Lower leg skin (tissue), 3 donors: ENCODE data around the gene KAT6B.

ENCODE experiments used
- CTCF ChIP-seq, 3 donors: fragments of 450-650 bp; IDR thresholded peaks; one replicate each; pipeline ENCODE4 v1.5.1; 2016; ENCODE audit warnings: antibody characterized with exemption in 3 of 3, mild to moderate bottlenecking in 3 of 3, moderate library complexity in 2 of 3
- POLR2A ChIP-seq, 2 donors: fragments of 450-650 bp; IDR thresholded peaks; one replicate each; pipeline ENCODE4 v1.6.1; 2016 to 2017; ENCODE audit warnings: antibody characterized with exemption in 2 of 2, mild to moderate bottlenecking in 1 of 2, moderate library complexity in 1 of 2

- no peak for TF ChIP-seq CTCF (IDR thresholded peaks at IDR 0.05)
- TF ChIP-seq POLR2A (IDR thresholded peaks at IDR 0.05), result no peak
These were observed 141.7 kb downstream of the KAT6B start for GRCh38 chr10:74967911-74968666.
